CD14-positive monocyte (primary cell): ENCODE measurements around the gene KIF3A. TPM values are rescaled to one million over a fixed set of nuclear protein-coding genes. Genes with fewer than 3 reads are reported as not detected.

ENCODE experiments used
- DNase-seq, 3 donors: peaks; one replicate each; pipeline ENCODE4 v3.0.0-alpha.2; 2011 to 2022
- H2AFZ ChIP-seq: 2 replicates; pipeline ENCODE4 v1.6.0; 2012; ENCODE audit warnings: mild to moderate bottlenecking, low read depth, low read length, inconsistent platforms; ENCODE audit not compliant: insufficient read depth, poor library complexity, severe bottlenecking
- H3K27ac ChIP-seq, 2 donors: 1 replicate in 1 of 2; 2 replicates in 1 of 2; pipeline ENCODE4 v1.5.1; 2012 to 2013; ENCODE audit warnings: low read length in 2 of 2, control low read depth in 1 of 2, inconsistent platforms in 1 of 2, low read depth in 1 of 2, mild to moderate bottlenecking in 1 of 2
- H3K27me3 ChIP-seq, 2 donors: one replicate each; pipeline versions ENCODE4 v1.6.0 to v1.6.1; 2011 to 2013; ENCODE audit warnings: low read length in 2 of 2; ENCODE audit not compliant: control insufficient read depth in 2 of 2, insufficient read depth in 2 of 2
- H3K36me3 ChIP-seq, 2 donors: replicated peaks in 1 of 2; 1 replicate in 1 of 2; 2 replicates in 1 of 2; pipeline versions ENCODE4 v1.5.1 to v1.6.1; 2012 to 2013; ENCODE audit warnings: low read length in 2 of 2, control low read depth in 1 of 2, inconsistent platforms in 1 of 2, mild to moderate bottlenecking in 1 of 2; ENCODE audit not compliant: insufficient read depth in 2 of 2, control insufficient read depth in 1 of 2
- H3K4me1 ChIP-seq, 2 donors: 1 replicate in 1 of 2; 2 replicates in 1 of 2; pipeline versions ENCODE4 v1.5.1 to v1.6.1; 2012 to 2013; ENCODE audit warnings: low read length in 2 of 2, control low read depth in 1 of 2, inconsistent platforms in 1 of 2, mild to moderate bottlenecking in 1 of 2, moderate library complexity in 1 of 2; ENCODE audit not compliant: insufficient read depth in 2 of 2, control insufficient read depth in 1 of 2
- H3K4me2 ChIP-seq: replicated peaks from 2 replicates; pipeline ENCODE3; 2012; ENCODE audit warnings: low read length, moderate library complexity, mild to moderate bottlenecking; ENCODE audit not compliant: poor library complexity, severe bottlenecking; ENCODE audit errors: extremely low read depth
- H3K4me3 ChIP-seq, 3 experiments: fragments of 200-600 bp in 1 of 3; sonication (generic) in 1 of 3; replicated peaks in 1 of 3; 1 replicate in 2 of 3; 2 replicates in 1 of 3; pipeline ENCODE4 v1.5.1; 2011 to 2013; ENCODE audit warnings: low read length in 3 of 3, mild to moderate bottlenecking in 3 of 3, control low read depth in 2 of 3, low read depth in 2 of 3, inconsistent platforms in 1 of 3, moderate library complexity in 1 of 3
- H3K79me2 ChIP-seq: 2 replicates; pipeline ENCODE4 v1.6.0; 2012; ENCODE audit warnings: mild to moderate bottlenecking, control low read depth, inconsistent platforms, low read length, moderate library complexity; ENCODE audit not compliant: insufficient read depth
- H3K9ac ChIP-seq: 2 replicates; pipeline ENCODE4 v1.6.0; 2017; ENCODE audit warnings: low read length, mild to moderate bottlenecking; ENCODE audit not compliant: insufficient read depth, poor library complexity, severe bottlenecking
- H3K9me3 ChIP-seq, 2 donors: replicated peaks in 1 of 2; 1 replicate in 1 of 2; 2 replicates in 1 of 2; pipeline versions ENCODE4 v1.5.1 to v1.6.1; 2012 to 2013; ENCODE audit warnings: low read length in 2 of 2, control low read depth in 1 of 2; ENCODE audit not compliant: control insufficient read depth in 1 of 2, insufficient read depth in 1 of 2
- H4K20me1 ChIP-seq: 2 replicates; pipeline ENCODE4 v1.6.0; 2012; ENCODE audit warnings: mild to moderate bottlenecking, low read length, control low read depth, moderate library complexity; ENCODE audit not compliant: insufficient read depth
- H3K27ac Mint-ChIP-seq, 7 donors: one replicate each; pipeline ENCODE4 v1.8.0; 2020; ENCODE audit warnings: mild to moderate bottlenecking in 7 of 7, mixed read lengths in 7 of 7, moderate library complexity in 6 of 7, inconsistent platforms in 2 of 7
- H3K27me3 Mint-ChIP-seq, 3 donors: one replicate each; pipeline ENCODE4 v1.8.0; 2021 to 2022; ENCODE audit warnings: low read depth in 3 of 3, mild to moderate bottlenecking in 3 of 3, mixed read lengths in 3 of 3, moderate library complexity in 3 of 3, inconsistent platforms in 1 of 3
- H3K36me3 Mint-ChIP-seq, 2 donors: one replicate each; pipeline ENCODE4 v1.8.0; 2020; ENCODE audit warnings: mixed read lengths in 2 of 2, inconsistent platforms in 1 of 2, mild to moderate bottlenecking in 1 of 2
- H3K4me1 Mint-ChIP-seq: one replicate; pipeline ENCODE4 v1.8.0; 2020; ENCODE audit warnings: mild to moderate bottlenecking, mixed read lengths
- H3K4me3 Mint-ChIP-seq, 2 donors: one replicate each; pipeline ENCODE4 v1.8.0; 2020; ENCODE audit warnings: mild to moderate bottlenecking in 2 of 2, mixed read lengths in 2 of 2, moderate library complexity in 1 of 2
- H3K9me3 Mint-ChIP-seq, 7 donors: one replicate each; pipeline ENCODE4 v1.8.0; 2020 to 2022; ENCODE audit warnings: mixed read lengths in 7 of 7, mild to moderate bottlenecking in 6 of 7, moderate library complexity in 6 of 7, inconsistent platforms in 2 of 7
- CTCF ChIP-seq: fragments of 200-600 bp; IDR thresholded peaks from one replicate; pipeline ENCODE4 v1.8.0; 2022; ENCODE audit warnings: antibody characterized with exemption, mild to moderate bottlenecking
- WGBS: methylation state at CpG from one replicate; pipeline ENCODE4 v1.1.5; 2013; ENCODE audit warnings: missing lambda C conversion rate; ENCODE audit not compliant: insufficient coverage; 5-methylcytosine and 5-hydroxymethylcytosine counted together
- intact Hi-C, 2 donors: fragments of 100-400 bp; cut with micrococcal nuclease; formaldehyde crosslinking; loops; one replicate each; pipeline versions ENCODE4 v1.15.0 to v1.15.1; 2023
- polyA plus RNA-seq, 3 donors: library from polyadenylated mRNA; depleted of rRNA in 1 of 3; unstranded in 2 of 3; stranded (reverse) in 1 of 3; fragments of 300-500 nt in 2 of 3; fragments of >200 nt in 1 of 3; fragmentation: Illumina TruSeq in 2 of 3; gene quantifications; 1 replicate in 2 of 3; 2 replicates in 1 of 3; pipeline ENCODE4 v1.2.3, GENCODE V29; 2012 to 2021

The KIF3A gene
- polyA plus RNA-seq, 3 donors: 0.68 to 1.3 (median 1.2) TPM

- H3K27ac ChIP-seq: no peak overlapping the region
- DNase-seq: no peak
- no peak overlapping the region for H3K9ac ChIP-seq
- no peaks in the 10 kb centered on the region for H3K79me2 ChIP-seq
- Mint-ChIP-seq H3K27me3 (peaks cover 16 to 17% (median 16%) of the 10 kb centered on the region in 3 donors), H3K27ac (no peak overlapping the region), H3K9me3 (peaks cover 0 to 5% (median 2%) of the 10 kb centered on the region in 7 donors), H3K36me3 (no peaks in the 10 kb centered on the region), H3K4me1 (peaks cover 17% of the 10 kb centered on the region), H3K4me3 (no peak overlapping the region)
- H2AFZ ChIP-seq: no peak overlapping the region
- no peaks in the 10 kb centered on the region for H4K20me1 ChIP-seq
- no CpG with 5 or more reads among the region's 2 CpGs for WGBS
- intact Hi-C loops: no loop called here
- peaks cover 9 to 16% of the 10 kb centered on the region in 2 donors for H3K27me3 ChIP-seq
- no peak for TF ChIP-seq CTCF
- H3K4me3 ChIP-seq: no peak overlapping the region
- peaks cover 10 to 13% of the 10 kb centered on the region in 2 donors for H3K4me1 ChIP-seq
- H3K4me2 ChIP-seq: no peak overlapping the region
- no peaks in the 10 kb centered on the region for H3K36me3 ChIP-seq
- no peaks in the 10 kb centered on the region for H3K9me3 ChIP-seq
Measured at GRCh38 chr5:132734687-132735086, 2.7 kb downstream of the KIF3A start.

GRCh38 chr5:132733499-132734148 lies 3.7 kb downstream of the KIF3A start:
- Mint-ChIP-seq H3K27ac (no peak overlapping the region), H3K4me3 (no peak overlapping the region)
- intact Hi-C loops: no loop called here

More at GRCh38 chr5:132733499-132734148, 3.7 kb downstream of the KIF3A start:
- Histone ChIP-seq H3K4me2 (no peak overlapping the region), H3K27me3 (peaks cover 6% of the 10 kb centered on the region in 2 donors), H3K27ac (no peak overlapping the region), H3K9me3 (no peaks in the 10 kb centered on the region), H4K20me1 (no peaks in the 10 kb centered on the region), H3K36me3 (no peaks in the 10 kb centered on the region), H3K4me1 (peaks cover 10 to 13% of the 10 kb centered on the region in 2 donors), H3K79me2 (no peaks in the 10 kb centered on the region), H3K9ac (no peak overlapping the region), H2AFZ (no peak overlapping the region), H3K4me3 (no peak overlapping the region)
- no peak for DNase-seq
- Mint-ChIP-seq H3K9me3 (peaks cover 0 to 5% (median 0%) of the 10 kb centered on the region in 7 donors), H3K36me3 (no peaks in the 10 kb centered on the region), H3K4me1 (peaks cover 17% of the 10 kb centered on the region), H3K27me3 (peaks cover 7 to 12% (median 9%) of the 10 kb centered on the region in 3 donors)
- 100% methylated on average over 1 of the region's 2 CpGs for WGBS
- no peak for TF ChIP-seq CTCF
